ENCODE measurements around the gene CRCP. TPM values are rescaled to one million over a fixed set of nuclear protein-coding genes. Genes with fewer than 3 reads are reported as not detected.
"Not testable (repeated sequence)": the region's sequence is repeated elsewhere in the genome, so short reads cannot be mapped to it uniquely, and the experiment has no call there.

CRCP gene
- total RNA-seq, 1 experiment from 2014 or later, result 48.2 TPM

DNA sequence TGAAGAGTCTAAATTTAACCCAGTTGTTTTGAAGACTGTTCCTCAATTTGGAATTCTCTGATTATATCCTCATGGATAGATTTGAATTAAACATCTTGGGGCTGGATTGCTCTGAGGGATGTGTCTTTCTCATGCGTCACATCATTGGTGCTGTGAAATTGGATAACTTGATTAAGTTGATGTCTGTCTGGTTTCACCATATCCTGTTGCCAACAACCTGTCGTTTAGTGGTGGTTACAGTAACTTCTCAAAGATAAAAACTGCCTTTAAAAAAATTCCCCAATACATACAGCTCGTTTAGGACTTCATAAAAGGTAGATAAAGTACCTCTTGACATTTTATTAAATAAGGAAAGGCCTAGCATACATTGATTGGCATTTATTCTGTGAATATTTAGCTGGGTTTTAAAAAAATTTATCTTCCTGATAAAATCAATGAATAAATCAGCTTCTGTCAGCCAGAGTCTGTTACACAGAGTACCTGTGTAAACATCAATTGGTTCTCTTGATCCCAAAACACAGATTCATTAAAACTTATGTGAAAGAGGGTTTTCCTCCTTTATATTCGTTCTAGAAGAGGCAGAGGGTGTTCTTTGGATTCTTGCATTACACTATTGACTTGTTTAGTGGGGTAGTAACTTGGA is 10.5 kb downstream of the CRCP start:
- H3K36me3 Mint-ChIP-seq (ENCODE audit: insufficient read depth, unreplicated experiment), result peaks cover 12% of the 10 kb centered on the region
- TF ChIP-seq, protein P1, sequence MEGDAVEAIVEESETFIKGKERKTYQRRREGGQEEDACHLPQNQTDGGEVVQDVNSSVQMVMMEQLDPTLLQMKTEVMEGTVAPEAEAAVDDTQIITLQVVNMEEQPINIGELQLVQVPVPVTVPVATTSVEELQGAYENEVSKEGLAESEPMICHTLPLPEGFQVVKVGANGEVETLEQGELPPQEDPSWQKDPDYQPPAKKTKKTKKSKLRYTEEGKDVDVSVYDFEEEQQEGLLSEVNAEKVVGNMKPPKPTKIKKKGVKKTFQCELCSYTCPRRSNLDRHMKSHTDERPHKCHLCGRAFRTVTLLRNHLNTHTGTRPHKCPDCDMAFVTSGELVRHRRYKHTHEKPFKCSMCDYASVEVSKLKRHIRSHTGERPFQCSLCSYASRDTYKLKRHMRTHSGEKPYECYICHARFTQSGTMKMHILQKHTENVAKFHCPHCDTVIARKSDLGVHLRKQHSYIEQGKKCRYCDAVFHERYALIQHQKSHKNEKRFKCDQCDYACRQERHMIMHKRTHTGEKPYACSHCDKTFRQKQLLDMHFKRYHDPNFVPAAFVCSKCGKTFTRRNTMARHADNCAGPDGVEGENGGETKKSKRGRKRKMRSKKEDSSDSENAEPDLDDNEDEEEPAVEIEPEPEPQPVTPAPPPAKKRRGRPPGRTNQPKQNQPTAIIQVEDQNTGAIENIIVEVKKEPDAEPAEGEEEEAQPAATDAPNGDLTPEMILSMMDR (IDR thresholded peaks at IDR 0.05; ENCODE audit: insufficient read depth in 1 of 2, low read depth in 1 of 2, low read length in 1 of 2, severe bottlenecking in 1 of 2, unreplicated experiment in 1 of 2), result no peak
- Histone ChIP-seq H3K36me3 (ENCODE audit: control insufficient read depth, insufficient read depth, low read length) (no peaks in the 10 kb centered on the region; the same call in 1 of the 2 replicates), H3K9me3 (no peaks in the 10 kb centered on the region), H3K4me3 (ENCODE audit: low read depth, low read length) (no peak overlapping the region), H3K27me3 (replicated peaks; ENCODE audit: control insufficient read depth, insufficient read depth, low read length) (no peaks in the 10 kb centered on the region), H3K4me1 (no peaks in the 10 kb centered on the region)
- H3K4me1 Mint-ChIP-seq (ENCODE audit: low read depth, unreplicated experiment), result peaks cover 10% of the 10 kb centered on the region
- no peak for DNase-seq
- no peaks in the 10 kb centered on the region for H3K9me3 Mint-ChIP-seq (ENCODE audit: unreplicated experiment)
- no peak overlapping the region for H3K4me3 Mint-ChIP-seq (ENCODE audit: unreplicated experiment)
- no TSS peak for BruUV-seq (replicated peaks)
- POLR2A ChIA-PET, result no interaction called here
- H3K27ac Mint-ChIP-seq (ENCODE audit: unreplicated experiment), result no peak overlapping the region
- CTCF ChIA-PET, result no interaction called here
- intact Hi-C loops (cut with micrococcal nuclease; ENCODE audit: unreplicated experiment), result no loop called here
- H3K27me3 Mint-ChIP-seq (ENCODE audit: insufficient read depth, unreplicated experiment), result no peaks in the 10 kb centered on the region

DNA sequence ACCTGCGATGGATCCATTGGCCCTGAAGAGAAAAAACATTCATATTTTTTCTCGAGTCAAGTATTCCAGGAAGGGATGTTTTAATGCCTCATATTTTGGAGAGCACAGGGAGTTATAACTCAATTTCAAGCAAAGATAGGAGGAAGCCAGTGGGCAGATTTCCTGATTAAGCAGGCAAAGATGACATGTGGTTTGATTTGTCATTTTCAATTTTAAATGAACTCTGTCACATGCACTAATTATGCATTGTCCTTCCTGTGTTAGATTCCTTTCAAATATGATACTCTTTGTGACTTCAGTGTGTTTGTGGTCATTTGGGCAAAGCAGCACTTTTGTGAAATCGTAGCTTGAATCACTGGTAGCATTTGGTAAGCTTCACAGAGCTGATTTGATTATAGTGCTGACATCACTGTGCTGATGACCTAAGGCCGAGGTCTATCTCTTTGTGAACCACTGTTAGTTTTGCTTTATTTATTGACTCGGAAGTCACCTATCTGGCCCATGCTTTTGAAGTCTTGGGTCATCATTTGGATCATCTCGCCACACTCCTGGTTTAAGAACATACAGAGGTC is 11.2 kb downstream of the CRCP start:
- H3K4me3 Mint-ChIP-seq (ENCODE audit: unreplicated experiment); H3K27ac Mint-ChIP-seq (ENCODE audit: unreplicated experiment); H3K36me3 ChIP-seq (ENCODE audit: control insufficient read depth, insufficient read depth, low read length); POLR2A ChIA-PET; DNase-seq; CTCF ChIA-PET; H3K9me3 ChIP-seq; BruUV-seq (replicated peaks); intact Hi-C loops (cut with micrococcal nuclease; ENCODE audit: unreplicated experiment); H3K27me3 ChIP-seq (replicated peaks; ENCODE audit: control insufficient read depth, insufficient read depth, low read length); H3K27me3 Mint-ChIP-seq (ENCODE audit: insufficient read depth, unreplicated experiment); H3K4me1 ChIP-seq; H3K4me3 ChIP-seq (ENCODE audit: low read depth, low read length); H3K9me3 Mint-ChIP-seq (ENCODE audit: unreplicated experiment): not testable (repeated sequence)
- Mint-ChIP-seq H3K4me1 (ENCODE audit: low read depth, unreplicated experiment) (peaks cover 10% of the 10 kb centered on the region), H3K36me3 (ENCODE audit: insufficient read depth, unreplicated experiment) (peaks cover 16% of the 10 kb centered on the region)

DNA sequence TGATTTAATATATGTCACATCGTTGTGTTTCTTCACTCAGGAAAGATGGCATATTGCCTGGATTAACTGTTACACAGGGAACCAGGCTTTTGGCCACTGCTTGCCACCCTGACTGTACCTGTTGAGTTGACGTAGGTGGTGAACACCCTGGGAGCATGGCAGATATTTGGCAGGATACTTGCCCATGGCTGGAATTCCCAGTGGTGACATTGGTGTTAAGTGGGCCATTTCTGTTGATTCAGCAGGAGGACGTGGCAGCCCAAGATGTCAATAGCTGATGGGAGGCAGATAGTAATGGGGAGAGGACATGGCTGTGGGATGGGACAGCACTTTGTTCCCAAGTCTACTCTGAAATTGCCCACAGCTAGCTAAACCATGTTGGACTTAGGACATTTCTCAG is 12.5 kb downstream of the CRCP start:
- CTCF ChIA-PET, result not testable (repeated sequence)

DNA sequence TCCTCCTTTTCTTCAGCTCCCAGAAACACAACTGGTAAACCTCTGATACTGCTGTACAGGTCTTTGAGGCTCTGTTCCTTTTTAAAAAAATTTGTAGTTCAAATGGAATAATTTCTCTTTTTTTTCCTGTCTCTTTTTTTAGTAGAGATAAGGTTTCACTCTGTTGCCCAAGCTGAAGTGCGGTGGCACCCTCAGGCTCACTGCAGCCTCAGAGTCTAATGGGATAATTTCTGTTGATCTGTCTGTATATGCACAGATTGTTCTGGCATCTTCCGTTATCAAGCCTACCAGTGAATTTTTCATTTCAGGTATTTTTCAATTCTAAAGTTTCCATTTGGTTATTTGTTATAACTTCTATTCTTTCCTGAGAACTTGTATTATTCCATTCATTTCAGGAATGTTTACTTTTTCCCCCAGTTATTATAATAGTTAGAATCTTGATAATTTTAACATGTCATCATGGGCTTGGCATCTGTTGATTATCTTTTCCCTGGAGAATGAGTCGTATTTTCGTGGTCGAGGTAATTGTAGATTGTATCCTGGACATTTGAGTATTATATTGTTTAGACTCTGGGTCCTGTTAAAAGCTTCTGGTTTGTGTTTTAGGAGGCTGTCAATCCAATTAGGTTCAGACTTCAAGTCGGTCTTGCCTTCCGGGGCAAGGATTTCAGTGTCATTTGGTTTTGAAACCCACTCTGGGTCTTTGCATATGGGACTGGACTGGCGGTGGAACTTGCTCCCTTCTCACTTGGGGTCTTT is 24.5 kb downstream of the CRCP start:
- H3K27me3 ChIP-seq (replicated peaks; ENCODE audit: control insufficient read depth, insufficient read depth, low read length), result no peaks in the 10 kb centered on the region
- H3K9me3 ChIP-seq, result no peaks in the 10 kb centered on the region
- POLR2A ChIA-PET, result interaction anchor here (0.6 kb wide), 2 partner anchors 63 to 110 kb away, joined by 4 to 6 read pairs; partner anchors contain the start of gene ASL
- CTCF ChIA-PET, result interaction anchor here (0.6 to 0.7 kb wide), 2 partner anchors 48 to 61 kb away, joined by 3 to 4 read pairs; no protein-coding TSS in a partner anchor
- peaks cover 28% of the 10 kb centered on the region for H3K4me1 ChIP-seq
- TF ChIP-seq, protein P1 (IDR thresholded peaks at IDR 0.05; ENCODE audit: insufficient read depth in 1 of 2, low read depth in 1 of 2, low read length in 1 of 2, severe bottlenecking in 1 of 2, unreplicated experiment in 1 of 2), result no peak
- DNase-seq, result no peak
- H3K9me3 Mint-ChIP-seq (ENCODE audit: unreplicated experiment), result no peaks in the 10 kb centered on the region
- peaks cover 4% of the 10 kb centered on the region for H3K36me3 ChIP-seq (ENCODE audit: control insufficient read depth, insufficient read depth, low read length)
- H3K4me3 ChIP-seq (ENCODE audit: low read depth, low read length), result no peak overlapping the region
- H3K4me3 Mint-ChIP-seq (ENCODE audit: unreplicated experiment), result no peak overlapping the region
- intact Hi-C loops (cut with micrococcal nuclease; ENCODE audit: unreplicated experiment), result no loop called here
- peaks cover 40% of the 10 kb centered on the region for H3K4me1 Mint-ChIP-seq (ENCODE audit: low read depth, unreplicated experiment)
- H3K27me3 Mint-ChIP-seq (ENCODE audit: insufficient read depth, unreplicated experiment), result no peaks in the 10 kb centered on the region
- BruUV-seq (replicated peaks), result no TSS peak
- H3K36me3 Mint-ChIP-seq (ENCODE audit: insufficient read depth, unreplicated experiment), result peaks cover 89% of the 10 kb centered on the region
- H3K27ac Mint-ChIP-seq (ENCODE audit: unreplicated experiment), result peak overlapping the region; percentile 74

More for the DNA sequence above, 12.5 kb downstream of the CRCP start:
- H3K27me3 Mint-ChIP-seq (ENCODE audit: insufficient read depth, unreplicated experiment); BruUV-seq (replicated peaks); H3K27me3 ChIP-seq (replicated peaks; ENCODE audit: control insufficient read depth, insufficient read depth, low read length); H3K4me1 ChIP-seq; H3K9me3 ChIP-seq; DNase-seq; H3K27ac Mint-ChIP-seq (ENCODE audit: unreplicated experiment); H3K4me3 Mint-ChIP-seq (ENCODE audit: unreplicated experiment); H3K4me3 ChIP-seq (ENCODE audit: low read depth, low read length); intact Hi-C loops (cut with micrococcal nuclease; ENCODE audit: unreplicated experiment); H3K9me3 Mint-ChIP-seq (ENCODE audit: unreplicated experiment); H3K36me3 ChIP-seq (ENCODE audit: control insufficient read depth, insufficient read depth, low read length): not testable (repeated sequence)
- Mint-ChIP-seq H3K36me3 (ENCODE audit: insufficient read depth, unreplicated experiment) (peaks cover 29% of the 10 kb centered on the region), H3K4me1 (ENCODE audit: low read depth, unreplicated experiment) (peaks cover 10% of the 10 kb centered on the region)
- POLR2A ChIA-PET, result interaction anchor here (0.6 kb wide), 1 partner anchor 162 kb away, joined by 3 read pairs; no protein-coding TSS in a partner anchor
